NCI-H748 (cell line): Measurements from ENCODE around the gene MMP28.
A peak's percentile ranks its signal among the peaks of the same experiment; 100 is the strongest.
"Not testable (repeated sequence)": the region's sequence is repeated elsewhere in the genome, so short reads cannot be mapped to it uniquely, and the experiment has no call there.

Source experiments
- DNase-seq: peaks from one replicate; lab custom pipeline; 2025; ENCODE audit not compliant: unreplicated experiment; lab: John Stamatoyannopoulos, UW

Gene MMP28

DNA sequence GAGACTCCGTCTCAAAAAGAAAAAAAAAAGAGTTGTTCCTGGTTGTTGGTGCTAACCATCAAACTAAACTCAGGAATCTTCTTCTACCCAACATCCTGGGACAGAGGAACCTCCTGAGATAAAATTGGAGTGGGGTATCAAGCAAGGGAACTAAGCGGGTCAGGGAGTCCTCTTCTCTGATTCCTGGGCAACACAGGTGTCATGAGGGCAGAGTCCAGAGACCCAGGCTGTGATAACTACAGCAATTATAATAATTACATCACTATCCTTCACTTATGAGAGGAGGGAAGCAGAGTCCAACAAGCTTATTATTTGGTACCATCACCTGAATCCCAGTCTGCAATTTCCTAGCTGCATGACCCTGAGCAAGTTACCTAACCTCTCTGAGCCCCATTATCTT lies 26.6 kb downstream of the MMP28 start:
- no peak for DNase-seq

DNA sequence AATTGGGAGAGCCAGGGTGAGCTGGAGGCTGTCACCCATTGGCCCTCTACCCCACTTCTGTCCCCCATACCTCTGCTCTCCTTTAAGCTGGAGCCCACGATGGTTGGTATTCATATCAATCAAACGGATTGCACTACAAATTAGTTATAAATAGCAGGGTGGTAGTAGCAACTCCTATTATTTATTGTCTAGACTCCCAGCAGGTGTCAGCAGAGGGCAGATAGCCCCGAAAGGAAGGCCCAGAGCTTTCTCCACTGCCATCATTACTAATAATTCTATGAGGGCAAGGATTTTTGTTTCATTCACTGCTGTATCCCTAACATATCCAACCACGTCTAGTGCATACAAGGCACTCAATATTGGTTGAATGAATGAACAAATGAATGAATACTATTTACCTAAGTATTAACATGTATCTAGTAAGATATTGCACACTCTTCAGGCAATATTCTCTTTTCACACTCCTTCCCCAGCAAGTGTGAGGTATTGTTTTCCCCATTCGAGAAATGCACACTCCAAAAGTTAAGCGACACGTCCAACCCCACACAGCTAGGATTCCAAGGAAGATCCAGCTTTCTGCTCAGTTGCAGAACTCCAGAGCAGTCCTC lies 28.4 kb downstream of the MMP28 start:
- peak; percentile 17 for DNase-seq

DNA sequence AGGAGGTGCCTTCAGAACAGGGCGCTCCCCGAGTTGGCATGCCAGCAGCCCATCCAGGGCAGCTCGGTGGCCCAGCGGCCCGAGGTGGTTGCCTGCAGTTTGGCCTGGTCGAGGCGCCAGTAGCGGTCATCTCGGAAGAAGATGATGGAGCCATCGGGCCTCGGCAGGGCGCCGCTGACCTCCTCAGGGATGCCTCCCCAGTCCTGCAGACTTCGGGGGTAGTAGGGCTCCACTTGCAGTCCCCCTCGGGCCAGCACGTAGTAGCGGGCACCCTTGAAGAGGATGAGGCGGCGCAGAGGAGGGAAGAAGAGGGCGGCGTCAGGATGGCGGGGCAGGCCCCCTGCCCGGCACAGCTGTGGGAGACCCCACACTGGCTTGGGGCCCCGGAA lies 29.0 kb downstream of the MMP28 start:
- no peak for DNase-seq

DNA sequence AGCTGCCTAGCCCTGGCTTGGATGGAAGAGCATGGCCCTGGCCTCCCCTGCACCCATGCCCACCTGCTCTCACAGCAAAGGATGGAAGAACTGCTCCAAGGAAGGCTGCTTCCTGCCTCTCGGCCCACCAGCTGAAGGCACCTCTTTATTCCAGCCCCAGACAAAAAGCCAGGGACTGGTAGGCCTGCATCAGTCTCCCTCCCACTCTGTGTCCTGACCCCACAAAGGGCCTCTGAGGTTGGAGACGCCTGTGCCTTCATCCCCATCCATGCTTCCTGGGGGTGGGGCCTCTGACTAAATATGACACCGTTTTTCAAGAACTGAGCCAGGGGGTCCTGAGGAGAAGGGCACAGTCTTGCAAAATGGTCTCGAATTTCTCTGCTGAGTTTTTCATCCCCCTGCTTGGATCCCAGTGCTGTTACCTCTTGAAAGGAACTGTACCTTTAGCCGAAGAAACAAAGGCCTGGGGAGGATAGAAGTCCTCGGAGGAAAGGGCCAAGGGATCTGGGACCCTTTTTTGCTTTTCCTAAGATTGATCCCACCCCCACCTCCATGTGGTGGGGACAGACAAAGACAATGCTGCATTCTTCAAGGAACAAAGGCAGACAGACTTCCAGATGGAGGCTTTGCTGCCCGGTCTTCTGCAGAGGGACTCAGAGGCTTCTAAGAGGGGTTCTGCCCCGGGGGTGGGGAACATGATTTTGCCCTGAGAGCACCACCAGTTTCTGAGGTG lies 29.5 kb downstream of the MMP28 start:
- no peak for DNase-seq

DNA sequence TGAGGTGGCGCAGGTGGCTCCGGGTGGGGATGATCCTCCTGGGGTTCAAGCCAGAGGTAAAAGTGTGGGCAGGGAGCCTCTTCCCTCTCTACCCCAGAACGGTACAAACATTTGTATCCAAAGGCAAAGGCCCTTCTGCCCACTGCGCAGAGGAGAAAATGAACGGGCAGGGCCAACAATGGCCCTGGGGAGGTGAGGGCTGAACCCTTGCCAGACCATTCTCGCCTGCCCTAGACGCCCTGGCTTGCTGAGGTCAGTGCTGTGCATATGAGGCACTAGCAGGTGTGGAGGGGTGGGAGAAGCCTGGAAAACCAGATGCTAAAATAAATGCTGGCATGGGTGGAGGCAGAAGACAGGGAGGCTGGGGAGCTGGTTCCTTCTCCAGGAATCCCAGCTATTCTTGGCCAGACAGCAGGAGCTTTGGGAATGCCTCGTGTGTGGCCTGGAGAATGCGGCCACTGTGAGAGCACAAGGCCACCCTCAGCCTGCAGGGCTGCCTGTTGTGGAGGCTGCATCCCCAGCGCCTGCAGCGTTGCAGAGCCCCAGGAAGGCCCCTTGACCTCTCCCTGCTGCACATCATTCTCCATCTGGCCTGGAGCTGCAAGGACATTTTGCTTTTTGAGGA lies 30.2 kb downstream of the MMP28 start:
- no peak for DNase-seq

DNA sequence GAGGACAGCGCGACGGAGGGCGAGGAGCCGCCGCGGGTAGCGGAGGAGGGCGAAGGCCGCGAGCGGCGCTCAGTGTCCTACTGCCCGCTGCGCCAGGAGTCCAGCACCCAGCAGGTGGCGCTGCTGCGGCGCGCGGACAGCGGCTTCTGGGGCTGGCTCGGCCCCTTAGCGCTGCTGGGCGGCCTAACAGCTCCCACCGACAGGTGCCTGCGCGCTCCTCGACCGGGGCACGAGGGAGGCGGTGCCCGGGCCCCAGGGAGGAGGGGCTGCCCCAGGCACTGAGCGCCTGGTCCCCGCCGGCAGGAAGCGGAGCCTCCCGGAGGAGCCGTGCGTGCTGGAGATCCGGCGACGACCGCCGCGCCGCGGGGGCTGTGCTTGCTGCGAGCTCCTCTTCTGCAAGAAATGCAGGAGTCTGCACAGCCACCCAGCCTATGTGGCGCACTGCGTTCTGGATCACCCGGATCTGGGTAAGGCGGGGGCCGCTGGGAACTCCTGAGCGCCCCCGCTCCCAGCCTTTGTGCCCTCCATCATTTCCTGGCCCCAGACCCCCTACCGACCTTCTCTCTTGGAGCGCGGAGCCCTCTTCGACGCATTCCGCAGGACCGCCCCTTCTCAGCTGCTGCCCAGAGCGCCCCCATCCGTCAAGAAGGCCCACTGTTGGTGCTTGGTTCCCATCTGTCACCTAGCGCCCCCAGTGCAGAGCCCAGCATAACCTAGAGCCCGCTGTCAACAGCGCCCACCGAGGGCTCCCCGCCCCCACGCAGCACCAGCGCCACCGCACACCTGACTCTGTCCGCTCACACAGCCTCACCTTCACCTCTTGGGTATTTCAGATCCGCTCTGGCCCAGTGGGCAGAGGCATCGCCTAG lies 31.1 kb downstream of the MMP28 start:
- peak; percentile 94 for DNase-seq

DNA sequence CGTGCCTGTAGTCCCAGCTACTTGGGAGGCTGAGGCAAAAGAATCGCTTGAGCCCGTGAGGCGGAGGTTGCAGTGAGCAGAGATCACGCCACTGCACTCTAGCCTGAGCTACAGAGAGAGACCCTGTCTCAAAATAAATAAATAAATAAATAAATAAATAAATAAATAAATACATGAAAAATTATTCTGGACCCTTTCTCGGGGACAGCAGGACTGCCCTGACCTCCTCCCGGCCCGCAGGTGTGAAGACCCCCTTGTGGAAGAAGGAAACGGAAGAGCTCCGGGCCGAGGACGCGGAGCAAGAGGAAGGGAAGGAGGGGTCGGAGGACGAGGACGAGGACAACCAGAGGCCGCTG lies 31.7 kb downstream of the MMP28 start:
- DNase-seq, result no peak

DNA sequence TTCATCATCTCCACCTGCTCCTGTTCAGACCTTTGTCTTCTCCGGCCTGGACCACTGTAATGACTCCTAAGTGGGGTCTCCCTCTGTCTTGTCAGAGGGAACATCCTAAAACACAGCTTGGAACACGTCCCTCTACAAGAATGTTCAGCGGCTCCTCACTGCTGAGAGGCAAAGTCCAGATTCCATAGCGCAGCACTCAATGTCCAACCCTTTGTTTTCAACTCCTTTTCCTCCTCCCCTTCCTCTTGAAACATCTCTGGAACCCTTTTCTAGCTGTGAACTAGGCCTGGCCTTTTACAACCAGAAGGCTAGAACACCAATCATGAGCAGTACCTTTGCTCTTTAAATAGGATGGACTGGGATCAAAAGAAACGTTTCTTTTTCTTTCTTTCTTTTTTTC lies 33.8 kb downstream of the MMP28 start:
- no peak for DNase-seq

DNA sequence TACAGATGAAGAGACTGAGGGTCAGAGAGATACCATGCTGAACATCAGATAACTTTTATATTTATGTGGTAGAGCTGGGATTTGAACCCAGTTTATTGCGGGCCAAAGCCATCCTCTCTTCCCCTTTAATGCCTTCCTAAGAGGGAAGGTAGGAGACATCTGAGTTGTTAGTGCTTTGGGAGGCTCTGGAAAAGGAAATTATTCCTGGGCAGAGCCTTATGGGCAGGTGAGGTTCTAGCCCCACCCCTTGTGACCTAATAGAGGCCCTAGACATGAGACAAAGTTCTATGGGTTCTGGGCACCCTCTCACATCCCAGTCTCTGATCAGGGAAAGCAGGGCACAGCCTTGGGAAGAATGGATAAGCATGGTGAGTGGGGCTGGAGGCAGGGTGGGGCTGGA lies 34.9 kb downstream of the MMP28 start, which contains the start of gene C17orf50:
Gene C17orf50, plus strand, starts transcription at position 301 of the 400 bp plus-strand sequence. Its CDS starts 55 bp downstream, at position 356.
- no peak for DNase-seq

DNA sequence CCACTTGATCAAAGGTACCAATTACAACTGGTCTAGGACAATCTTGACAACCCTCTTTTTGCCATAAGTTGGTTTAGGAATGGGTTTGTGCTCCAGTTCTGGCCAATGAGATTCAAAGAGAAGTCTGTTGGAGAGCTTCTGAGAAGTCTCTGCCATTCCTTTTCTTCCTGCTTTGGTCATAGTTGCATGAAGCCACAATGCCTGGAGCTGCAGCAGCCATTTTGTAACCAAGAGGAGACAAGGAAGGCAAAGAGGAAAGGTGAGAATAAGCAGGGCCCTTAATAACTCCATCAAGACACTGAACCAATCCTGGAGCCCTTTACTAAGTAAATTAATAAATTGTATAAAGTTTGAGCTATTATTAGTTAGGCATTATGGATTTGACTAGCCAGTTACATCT lies 38.2 kb downstream of the MMP28 start:
- no peak for DNase-seq

DNA sequence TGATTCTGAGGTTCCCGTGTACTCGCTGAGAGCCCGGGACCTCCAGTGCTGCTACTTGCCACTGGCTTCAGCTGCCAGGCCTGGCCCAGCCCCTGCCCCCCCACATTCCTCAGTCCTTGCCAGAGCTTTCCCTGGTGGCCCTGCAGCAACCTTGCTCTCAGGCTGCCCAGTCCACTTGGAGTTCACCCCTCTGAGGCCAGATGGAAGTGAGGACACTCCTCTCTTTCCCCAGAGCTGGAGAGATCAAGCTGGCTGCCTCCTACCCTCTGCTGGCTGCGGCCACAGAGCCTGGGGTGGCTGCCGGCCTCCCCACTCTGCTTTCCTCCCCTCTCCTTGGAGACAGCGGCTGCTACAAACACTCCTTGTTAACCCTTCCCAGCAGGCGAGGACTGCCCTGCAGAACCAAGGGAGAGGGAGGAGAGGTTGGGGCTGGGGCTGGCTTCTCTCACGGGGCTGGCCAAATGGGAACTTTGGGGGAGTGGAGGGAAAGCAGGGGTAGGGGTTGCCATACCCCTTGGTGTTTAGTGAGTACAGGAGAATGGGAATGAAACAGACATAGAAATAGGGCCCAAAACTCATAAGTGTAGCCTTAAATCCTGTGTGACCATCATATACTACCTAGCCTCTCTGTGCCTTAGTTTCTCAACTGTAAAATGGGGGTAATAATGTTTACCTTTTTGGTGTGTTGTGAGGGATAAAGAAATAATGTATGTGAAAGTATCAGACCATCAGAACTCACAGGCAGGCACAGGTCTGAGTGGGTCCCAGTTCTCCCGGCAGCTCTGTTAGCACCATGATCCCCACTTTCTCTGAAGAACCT lies 42.3 kb downstream of the MMP28 start, which contains the start of gene GAS2L2:
Gene GAS2L2, minus strand, starts transcription at position 295 of the 820 bp plus-strand sequence. CDS start 389 bp downstream, outside the sequence.
- no peak for DNase-seq

DNA sequence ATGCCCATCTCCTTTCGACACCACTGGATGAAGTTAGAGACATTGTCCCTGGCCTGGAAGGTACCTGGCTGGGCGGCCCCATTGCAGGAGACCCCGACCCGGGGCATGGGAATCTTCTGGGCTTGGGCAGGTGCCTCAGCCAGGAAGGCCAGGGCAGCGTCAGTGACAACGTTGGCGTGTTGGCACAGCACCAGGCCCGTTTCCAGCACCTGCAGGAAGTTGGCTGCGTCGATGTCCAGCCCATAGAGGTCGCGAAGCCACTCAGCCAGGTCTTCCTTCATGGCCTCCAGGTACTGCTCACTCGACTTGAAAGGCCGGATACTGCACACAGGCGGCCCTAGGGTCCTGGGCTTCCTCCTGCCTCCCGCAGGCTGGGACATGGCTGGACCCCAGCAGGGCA lies 43.0 kb downstream of the MMP28 start:
- no peak for DNase-seq

DNA sequence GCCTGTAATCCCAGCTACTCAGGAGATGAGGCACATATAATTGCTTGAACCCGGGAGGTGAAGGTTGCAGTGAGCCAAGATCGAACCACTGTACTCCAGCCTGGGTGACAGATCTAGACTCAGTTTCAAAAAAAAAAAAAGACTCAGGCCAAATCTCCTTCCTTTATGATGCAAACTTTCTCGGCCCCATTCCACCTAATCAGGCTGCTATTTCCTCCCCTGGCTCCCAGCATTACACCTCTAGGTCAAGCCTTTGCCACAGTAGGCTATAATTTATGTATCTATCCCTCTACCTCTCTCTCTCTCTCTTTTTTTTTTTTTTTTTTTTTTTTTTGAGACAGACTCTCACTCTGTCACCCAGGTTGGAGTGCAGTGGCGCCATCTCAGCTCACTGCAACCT lies 43.9 kb downstream of the MMP28 start:
- DNase-seq, result not testable (repeated sequence)

DNA sequence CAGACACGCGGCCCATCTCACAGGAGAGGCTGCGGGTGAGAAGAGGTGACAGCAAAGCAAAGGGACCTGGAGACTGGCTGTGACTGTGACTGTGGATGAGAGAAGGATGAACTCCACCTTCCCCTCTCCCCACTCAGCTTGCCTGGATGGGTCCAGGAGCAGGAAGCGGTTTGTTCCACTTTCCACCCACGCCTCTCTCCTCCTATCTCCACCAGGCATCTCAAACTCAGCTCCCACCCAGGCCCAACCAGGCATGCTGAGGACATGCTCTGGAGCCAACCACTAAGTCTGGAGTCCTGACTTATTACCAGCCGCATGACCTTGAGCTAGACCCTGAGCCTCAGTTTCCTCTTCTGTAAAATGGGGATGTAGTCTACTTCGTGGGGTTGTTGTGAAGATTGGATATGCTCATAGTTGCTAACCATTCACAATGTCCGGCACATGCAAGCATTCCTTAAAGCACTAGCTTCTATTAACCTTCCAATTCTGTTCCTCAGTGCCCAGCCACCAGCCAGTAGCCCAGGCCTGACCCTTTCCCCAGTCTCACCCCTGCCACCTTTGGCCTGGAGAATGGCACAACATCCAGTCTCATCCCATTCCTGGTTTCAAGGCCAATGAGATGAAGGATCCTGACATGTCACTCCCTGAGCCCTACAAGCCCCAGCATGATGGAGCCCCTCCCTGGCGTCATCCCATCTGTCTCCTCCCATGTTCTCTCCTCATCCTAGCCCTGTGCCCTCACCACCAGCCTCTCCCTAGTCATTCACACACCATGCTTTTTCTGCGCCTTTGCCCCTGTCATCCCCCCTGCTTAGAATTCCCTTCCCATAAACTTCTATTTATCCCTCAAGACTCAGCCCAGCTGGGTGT lies 44.7 kb downstream of the MMP28 start:
- no peak for DNase-seq

DNA sequence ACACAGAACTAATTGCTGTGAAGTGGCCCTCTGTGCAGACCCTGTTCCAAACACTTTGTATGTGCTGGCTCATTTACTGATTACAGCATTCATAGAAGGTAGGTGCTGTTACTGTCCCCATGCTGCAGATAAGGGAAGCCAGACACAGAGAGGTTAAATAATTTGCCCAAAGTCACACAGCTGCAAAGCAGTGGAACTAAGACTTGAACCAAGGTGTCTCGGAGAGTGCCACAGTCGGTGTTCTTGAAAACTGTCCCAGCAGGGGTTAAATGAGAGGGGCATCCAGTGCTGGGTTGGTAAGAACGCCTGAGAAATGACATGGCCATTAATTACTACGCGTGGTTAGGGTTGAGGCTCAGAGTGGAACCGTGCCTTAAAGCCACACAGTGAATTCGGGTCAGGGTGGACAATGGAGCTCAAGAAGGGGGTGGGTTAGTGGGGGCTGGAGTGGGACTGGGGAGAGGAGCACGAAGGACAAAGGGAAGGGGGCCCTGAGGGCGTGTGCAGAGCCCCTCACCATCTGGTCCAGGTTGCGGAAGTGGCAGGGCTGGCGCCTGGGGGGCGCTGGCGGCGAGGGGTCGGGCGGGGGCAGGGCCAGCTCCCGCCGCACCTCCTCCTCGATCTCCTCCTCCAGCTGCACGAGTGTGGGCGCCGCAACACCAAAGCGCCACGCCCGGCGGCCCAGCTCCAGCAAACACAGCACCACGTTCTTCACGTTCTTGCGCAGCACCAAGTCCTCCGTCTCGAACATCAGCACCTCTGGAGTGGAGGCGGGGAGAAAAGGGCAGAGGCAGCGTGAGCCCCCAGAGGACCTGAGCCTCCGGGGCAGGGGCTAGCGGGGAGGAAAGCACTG lies 45.7 kb downstream of the MMP28 start:
- DNase-seq, result peak; percentile 31

DNA sequence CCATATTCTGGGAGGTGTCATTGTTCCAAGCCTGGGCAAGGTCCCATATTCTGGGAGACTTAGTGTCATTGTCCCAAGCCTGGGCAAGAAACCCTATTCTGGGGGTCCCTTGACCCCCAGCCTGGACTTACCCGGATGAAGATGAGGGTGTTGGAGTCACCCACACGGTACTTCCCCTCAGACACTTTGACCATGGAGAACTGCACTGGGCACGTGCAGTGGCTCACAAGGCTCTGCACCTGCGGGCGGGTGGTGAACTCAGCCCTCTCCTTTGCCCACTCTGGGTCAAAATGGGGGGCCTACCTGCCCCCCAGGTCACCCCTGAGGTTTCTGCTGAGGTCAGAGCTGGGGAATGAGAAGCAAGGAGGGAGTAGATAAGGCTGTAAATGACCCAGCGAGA lies 46.5 kb downstream of the MMP28 start:
- DNase-seq, result no peak

DNA sequence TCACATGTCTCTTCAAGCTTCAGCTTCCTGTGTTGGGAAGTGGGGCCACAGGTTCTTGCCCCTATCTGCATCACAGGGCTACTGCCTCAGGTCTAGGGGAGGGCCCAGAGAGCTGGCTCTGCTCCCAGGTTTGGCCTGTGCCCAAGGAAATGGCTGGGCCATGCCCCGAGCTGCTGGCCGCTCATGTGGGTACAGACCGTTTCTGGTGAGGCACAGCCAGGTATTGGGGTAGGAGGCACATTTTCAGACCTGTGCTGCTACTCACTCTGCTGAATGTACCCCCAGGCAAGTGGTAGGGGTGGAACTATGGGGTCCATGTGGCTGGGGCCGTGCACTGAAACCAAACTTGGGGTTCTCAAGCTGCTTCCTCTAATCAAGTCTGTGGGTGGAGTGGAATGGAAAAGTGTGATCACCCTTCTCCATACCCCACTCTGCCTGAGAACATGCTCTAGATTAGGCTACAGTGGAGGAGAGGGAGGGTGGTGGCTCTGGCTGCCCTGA lies 47.0 kb downstream of the MMP28 start:
- no peak for DNase-seq

DNA sequence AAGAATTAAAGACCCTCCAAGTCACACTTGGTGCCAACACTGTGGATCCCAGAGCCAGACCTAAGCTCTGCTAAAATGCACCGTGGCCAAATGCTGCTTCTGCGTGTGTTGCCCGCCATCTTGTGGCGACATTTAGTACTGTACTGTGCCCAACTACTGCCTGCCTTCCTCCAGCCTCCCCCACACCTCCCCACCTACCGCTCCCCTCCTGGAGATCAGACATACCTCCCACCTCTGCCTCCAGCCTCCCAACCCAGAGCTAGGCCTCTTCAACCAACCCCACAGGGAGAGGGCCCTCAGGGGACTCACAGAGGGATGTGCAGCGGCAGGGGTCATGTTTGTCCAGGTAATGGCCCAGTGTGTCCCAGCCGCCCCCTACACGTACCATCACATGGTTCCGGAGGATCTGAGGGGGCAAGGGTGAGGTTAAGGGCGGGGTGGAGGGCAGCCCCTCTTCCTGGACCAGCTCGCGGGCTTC lies 47.9 kb downstream of the MMP28 start:
- DNase-seq, result peak; percentile 70
